ENCODE measurements around the gene RNU6-9.

DNA sequence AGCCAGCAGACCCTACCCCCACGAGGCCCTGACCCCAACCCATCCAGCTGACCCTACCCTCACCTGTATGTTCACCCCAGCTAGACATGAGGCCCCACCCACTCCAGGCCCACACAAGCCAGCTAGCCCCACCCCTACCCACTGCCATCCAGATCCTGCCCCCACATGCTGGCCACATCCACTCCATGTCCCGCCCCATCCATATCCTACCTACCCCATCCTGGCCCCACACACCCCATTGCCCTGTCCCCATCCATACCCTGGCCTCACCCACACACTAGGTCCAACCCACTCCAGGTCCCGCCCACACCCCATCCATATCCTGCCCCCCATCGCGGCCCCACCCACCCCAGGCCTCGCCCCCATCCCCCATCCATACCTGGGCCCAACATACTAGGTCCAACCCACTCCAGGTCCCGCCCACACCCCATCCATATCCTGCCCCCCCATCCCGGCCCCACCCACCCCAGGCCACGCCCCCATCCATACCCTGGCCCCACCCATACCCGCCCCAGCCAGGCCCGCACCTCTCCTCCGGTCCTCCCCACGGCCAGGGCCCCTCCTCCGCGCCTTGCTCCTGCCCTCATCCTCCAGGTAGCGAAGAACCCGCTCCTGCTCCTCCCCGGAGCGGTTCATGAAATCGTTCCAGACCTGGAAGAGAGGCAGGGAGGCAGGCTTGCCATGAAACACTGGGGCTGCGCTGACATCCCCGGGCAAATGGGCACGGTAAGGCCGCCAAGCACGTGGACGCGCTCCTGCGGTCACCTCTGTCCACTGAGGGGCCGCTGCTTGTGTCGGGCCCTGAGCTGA lies 7.2 kb downstream of the RNU6-9 start:
- TF ChIP-seq ZSCAN30 (tag by site-specific recombination; IDR thresholded peaks at IDR 0.05) (no peak), ZNF138 (tag by site-specific recombination; IDR thresholded peaks at IDR 0.05; ENCODE audit: borderline replicate concordance) (no peak), ZNF223 (tag by site-specific recombination; IDR thresholded peaks at IDR 0.05) (no peak), GLI2 (tag by site-specific recombination; IDR thresholded peaks at IDR 0.05; ENCODE audit: borderline replicate concordance, low read depth) (no peak), ZFP69B (tag by site-specific recombination; IDR thresholded peaks at IDR 0.05) (no peak), TCF7L2 (IDR thresholded peaks at IDR 0.05; ENCODE audit: borderline replicate concordance, low read depth, low read length) (no peak), ZNF624 (tag by site-specific recombination; IDR thresholded peaks at IDR 0.05) (no peak), SALL2 (tag by site-specific recombination; IDR thresholded peaks at IDR 0.05; ENCODE audit: borderline replicate concordance) (no peak), ZFP41 (tag by site-specific recombination; IDR thresholded peaks at IDR 0.05; ENCODE audit: borderline replicate concordance) (no peak), ZBTB17 (tag by site-specific recombination; IDR thresholded peaks at IDR 0.05) (no peak)
- TF ChIP-seq, protein P1, sequence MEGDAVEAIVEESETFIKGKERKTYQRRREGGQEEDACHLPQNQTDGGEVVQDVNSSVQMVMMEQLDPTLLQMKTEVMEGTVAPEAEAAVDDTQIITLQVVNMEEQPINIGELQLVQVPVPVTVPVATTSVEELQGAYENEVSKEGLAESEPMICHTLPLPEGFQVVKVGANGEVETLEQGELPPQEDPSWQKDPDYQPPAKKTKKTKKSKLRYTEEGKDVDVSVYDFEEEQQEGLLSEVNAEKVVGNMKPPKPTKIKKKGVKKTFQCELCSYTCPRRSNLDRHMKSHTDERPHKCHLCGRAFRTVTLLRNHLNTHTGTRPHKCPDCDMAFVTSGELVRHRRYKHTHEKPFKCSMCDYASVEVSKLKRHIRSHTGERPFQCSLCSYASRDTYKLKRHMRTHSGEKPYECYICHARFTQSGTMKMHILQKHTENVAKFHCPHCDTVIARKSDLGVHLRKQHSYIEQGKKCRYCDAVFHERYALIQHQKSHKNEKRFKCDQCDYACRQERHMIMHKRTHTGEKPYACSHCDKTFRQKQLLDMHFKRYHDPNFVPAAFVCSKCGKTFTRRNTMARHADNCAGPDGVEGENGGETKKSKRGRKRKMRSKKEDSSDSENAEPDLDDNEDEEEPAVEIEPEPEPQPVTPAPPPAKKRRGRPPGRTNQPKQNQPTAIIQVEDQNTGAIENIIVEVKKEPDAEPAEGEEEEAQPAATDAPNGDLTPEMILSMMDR (tag by site-specific recombination; IDR thresholded peaks at IDR 0.05): no peak
- TF ChIP-seq, protein P2, sequence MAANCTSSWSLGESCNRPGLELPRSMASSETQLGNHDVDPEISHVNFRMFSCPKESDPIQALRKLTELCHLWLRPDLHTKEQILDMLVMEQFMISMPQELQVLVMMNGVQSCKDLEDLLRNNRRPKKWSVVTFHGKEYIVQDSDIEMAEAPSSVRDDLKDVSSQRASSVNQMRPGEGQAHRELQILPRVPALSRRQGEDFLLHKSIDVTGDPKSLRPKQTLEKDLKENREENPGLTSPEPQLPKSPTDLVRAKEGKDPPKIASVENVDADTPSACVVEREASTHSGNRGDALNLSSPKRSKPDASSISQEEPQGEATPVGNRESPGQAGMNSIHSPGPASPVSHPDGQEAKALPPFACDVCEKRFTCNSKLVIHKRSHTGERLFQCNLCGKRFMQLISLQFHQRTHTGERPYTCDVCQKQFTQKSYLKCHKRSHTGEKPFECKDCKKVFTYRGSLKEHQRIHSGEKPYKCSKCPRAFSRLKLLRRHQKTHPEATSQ (tag by site-specific recombination; IDR thresholded peaks at IDR 0.05): no peak
- TF ChIP-seq, protein P3, sequence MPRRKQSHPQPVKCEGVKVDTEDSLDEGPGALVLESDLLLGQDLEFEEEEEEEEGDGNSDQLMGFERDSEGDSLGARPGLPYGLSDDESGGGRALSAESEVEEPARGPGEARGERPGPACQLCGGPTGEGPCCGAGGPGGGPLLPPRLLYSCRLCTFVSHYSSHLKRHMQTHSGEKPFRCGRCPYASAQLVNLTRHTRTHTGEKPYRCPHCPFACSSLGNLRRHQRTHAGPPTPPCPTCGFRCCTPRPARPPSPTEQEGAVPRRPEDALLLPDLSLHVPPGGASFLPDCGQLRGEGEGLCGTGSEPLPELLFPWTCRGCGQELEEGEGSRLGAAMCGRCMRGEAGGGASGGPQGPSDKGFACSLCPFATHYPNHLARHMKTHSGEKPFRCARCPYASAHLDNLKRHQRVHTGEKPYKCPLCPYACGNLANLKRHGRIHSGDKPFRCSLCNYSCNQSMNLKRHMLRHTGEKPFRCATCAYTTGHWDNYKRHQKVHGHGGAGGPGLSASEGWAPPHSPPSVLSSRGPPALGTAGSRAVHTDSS (tag by site-specific recombination; IDR thresholded peaks at IDR 0.05): no peak
